NCI-H2107 (cell line): ENCODE data around the gene EPB41L1.

ENCODE experiments used
- DNase-seq: peaks from one replicate; lab custom pipeline; 2025; lab: John Stamatoyannopoulos, UW

Gene EPB41L1

GRCh38 chr20:36196676-36197075 lies 42.1 kb downstream of the EPB41L1 start:
- DNase-seq: no peak

GRCh38 chr20:36197271-36197670 lies 42.7 kb downstream of the EPB41L1 start:
- no peak for DNase-seq

GRCh38 chr20:36199345-36200257 lies 45.1 kb downstream of the EPB41L1 start:
- peak; percentile 29 for DNase-seq

DNA sequence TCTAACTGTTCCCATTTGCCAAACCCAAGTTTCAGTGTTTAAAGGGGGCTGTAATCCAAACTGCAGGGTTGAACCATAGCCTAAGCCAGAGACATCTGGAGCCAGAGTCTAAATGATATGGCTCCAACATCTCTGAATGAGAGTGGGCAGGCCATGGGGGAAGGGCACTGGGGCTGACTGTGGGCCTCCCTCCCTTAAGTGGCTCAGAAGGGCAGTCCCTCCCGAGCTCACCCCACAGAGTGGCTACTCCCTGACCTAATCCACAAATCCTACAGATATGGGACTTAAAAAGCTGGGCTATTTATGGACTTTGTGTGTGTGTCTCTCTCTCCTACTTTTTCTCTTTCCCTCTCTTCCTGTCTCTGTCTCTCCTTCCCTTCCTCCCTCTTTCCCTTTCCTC lies 45.9 kb downstream of the EPB41L1 start:
- DNase-seq: no peak

GRCh38 chr20:36201198-36201597 lies 46.7 kb downstream of the EPB41L1 start:
- no peak for DNase-seq

DNA sequence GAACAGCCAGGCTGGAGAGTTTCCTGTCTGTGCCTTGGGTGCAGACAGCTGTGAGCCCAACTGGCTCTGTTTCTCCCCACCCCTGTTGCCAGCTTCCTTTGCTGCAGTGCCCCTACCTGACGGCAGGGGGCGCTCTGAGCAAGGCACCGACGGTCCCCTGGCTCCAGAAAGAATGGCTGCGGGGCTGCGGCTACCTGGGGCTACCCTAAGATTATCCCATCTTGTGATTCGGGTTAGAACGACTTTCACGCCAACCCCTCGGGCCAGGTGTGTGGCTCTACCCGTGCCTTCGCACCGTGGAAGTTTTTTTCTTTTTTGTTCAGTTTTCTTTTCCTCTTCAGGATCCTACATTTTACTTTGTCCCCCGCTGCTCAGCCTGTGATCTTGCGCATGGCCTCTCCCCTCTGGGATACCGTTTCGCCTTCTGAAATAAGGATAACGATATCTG lies 48.4 kb downstream of the EPB41L1 start:
- DNase-seq: peak; percentile 22

- no peak for DNase-seq
Measured at GRCh38 chr20:36203861-36204260, 49.3 kb downstream of the EPB41L1 start.

- no peak for DNase-seq
Measured at GRCh38 chr20:36205026-36205425, 50.5 kb downstream of the EPB41L1 start.

- DNase-seq: no peak
Measured at GRCh38 chr20:36206068-36206467, 51.5 kb downstream of the EPB41L1 start.

DNA sequence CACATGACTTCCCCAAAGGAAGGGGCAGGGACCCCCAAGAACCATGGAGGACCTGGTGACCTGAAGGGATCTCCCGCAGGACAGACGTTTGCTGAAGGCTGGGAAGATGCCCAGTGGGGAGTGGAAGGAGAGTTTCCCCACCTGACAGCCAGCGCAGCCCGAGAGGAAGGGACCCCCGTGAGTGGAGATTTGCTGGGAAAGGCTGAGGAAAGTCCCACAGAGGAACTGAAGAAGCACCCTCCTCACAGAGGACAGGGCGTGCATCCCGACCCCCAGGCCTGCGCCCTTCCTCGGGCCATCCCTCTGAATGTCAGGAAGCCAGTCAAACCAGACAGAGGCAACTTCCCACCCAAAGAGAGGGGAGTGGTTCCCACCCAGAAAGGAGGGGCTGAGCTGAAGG lies 52.1 kb downstream of the EPB41L1 start:
- no peak for DNase-seq

- DNase-seq: no peak
Measured at GRCh38 chr20:36207602-36208001, 53.1 kb downstream of the EPB41L1 start.

GRCh38 chr20:36208257-36208656 lies 53.7 kb downstream of the EPB41L1 start:
- no peak for DNase-seq

DNA sequence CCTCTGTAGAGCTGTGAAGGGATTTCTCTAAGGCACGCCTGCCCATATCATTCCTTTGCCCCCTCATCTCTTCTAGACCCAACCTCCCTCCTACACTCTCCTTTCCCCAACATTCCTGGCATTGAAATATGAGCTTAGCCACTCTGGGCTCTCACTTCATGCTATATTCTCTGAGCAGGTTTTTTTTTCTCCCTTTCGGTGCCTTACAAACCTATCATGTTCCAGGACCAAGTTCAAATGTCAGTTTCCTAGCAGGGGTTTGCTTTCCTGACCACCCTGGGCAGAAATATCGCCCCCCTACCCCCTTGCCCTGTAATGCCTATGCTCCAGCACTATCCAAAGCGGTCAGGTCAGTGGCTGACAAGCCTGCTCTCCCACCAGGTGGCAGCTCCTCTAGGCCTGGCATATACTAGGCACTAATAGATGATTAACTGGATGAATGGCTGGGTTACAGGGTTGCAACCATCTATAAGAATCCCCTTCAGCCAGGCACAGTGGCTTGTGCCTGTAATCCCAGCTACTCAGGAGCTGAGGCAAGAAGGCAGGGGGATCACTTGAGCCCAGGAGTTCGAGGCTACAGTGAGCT lies 56.0 kb downstream of the EPB41L1 start:
- DNase-seq: no peak

DNA sequence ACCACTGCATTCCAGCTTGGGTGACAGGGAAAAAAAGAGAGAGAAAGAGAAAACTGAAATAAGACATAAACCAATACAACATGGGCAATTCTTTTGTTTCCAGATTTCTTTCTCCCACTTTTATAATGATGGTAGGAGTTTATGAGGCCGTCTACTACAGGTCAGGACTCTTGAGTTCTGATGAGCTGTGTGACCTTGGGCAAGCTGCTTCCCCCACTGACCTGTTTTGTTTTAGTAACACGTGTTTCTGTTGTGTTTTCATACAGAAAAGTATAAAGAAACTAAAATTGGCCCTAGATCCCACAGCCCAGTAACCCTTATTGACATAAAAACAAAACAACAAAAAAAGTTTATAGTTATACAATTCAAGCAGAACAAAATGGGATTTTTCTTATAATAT lies 58.8 kb downstream of the EPB41L1 start:
- DNase-seq: no peak

- DNase-seq: no peak
Measured at GRCh38 chr20:36214684-36215256, 60.2 kb downstream of the EPB41L1 start.

DNA sequence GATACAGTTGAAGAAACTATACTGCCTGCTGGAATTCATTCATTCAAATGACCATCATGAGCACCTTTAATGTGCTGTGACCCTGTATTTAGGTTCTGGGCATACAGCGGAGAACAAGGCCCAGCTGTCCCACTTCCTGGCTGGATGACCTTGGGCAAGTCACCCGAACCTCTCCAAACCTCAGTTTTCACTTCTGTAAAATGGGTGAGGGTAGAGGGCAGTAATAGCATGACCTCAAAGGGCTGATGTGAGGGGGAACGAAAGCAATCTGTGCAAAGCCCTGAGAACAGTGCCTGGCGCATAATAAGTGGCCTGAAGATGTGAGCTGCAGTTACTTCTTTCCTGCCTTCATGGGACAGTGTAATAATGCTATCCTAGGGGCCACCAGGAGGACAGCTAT lies 61.2 kb downstream of the EPB41L1 start:
- no peak for DNase-seq

DNA sequence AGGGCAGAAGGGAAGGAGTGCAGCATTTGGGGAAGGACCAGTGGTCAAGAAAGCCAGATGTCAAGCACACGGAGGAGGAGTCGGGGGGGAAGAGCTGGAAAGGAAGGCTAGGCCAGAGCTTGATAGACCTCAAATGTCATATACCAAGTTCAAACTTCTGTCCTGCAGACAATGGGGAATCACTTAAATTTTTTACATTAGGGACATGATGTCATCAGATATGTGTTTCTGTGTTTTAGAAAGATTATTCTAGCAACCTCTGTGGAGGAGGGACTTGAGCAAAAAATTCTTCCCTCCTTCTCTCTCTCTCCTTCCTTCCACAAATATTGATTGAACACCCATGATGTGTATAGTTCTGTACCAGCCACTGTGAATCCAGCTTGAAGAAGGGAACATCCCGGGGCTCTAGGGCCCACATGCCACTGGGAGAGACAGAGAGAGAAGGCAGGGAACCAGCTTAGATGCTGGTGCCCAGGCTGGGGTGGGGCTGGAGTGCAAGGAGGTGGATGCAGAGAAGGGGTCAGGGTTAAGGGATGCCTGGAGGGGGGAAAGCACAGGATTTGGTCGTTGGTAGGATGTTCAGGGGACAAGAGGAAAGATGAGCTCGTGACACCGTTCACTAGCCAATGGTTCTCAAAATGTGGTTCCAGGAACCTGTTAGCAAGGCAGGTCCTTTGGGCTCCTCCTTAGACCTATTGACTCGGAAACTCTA lies 61.9 kb downstream of the EPB41L1 start:
- DNase-seq: no peak

GRCh38 chr20:36217226-36217625 lies 62.7 kb downstream of the EPB41L1 start:
- DNase-seq: no peak

DNA sequence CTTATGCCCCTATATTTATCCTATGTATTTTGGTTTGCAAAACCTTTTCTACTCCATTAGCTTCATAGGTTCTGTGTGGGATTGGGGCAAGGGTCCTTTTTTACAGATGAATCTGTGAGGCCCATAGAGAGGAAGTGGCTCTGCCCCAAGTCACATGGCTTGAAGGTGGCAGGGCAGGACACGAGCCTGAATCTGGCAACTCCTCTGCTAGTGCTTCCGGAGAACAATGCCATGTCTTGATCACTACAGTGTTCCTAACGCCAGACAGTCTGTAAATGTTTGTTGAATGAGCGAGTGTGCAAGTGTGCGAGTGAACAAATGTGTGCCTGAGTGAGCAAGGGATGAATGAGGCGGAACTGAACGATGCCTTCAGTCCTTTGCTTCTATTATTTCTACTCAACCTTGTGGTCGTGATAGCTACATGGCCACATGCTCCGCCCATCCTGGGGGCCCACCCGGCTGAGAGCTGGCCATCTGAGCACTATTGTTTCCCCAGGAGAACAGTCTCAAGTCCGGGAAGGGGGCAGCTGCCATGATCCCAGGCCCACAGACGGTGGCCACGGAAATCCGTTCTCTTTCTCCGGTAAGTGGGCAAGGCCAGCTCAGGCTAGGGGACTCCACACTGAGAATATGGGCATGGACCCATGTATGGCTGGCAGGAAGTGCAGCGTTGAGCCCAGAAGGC lies 64.0 kb downstream of the EPB41L1 start:
- DNase-seq: no peak

GRCh38 chr20:36219671-36220220 lies 65.2 kb downstream of the EPB41L1 start:
- no peak for DNase-seq

DNA sequence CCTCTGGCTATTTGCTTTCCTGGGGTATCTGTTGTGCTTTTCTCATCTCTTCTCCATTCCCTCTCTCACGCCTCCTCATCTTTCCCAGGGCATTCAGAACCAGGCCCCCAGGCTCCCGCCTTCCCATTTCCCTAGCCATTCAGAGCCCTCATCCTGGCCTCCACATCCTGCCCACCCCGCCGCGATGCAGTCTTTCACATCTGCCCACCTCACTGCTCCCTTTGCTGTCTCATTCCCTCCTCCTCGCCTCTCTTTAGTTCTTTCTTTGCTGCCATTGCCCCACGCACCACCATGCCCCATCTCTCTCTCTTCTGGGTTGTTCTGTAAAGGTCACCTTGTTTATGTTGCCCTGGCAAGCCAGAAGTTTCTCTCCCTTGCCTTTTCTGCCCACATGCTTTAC lies 71.1 kb downstream of the EPB41L1 start:
- DNase-seq: no peak

- no peak for DNase-seq
Measured at GRCh38 chr20:36228770-36229169, 74.2 kb downstream of the EPB41L1 start.
